ENCODE results near the gene FTO. TPM values are rescaled to one million over a fixed set of nuclear protein-coding genes. Genes with fewer than 3 reads are reported as not detected.

FTO gene
- total and polyA plus RNA-seq, 2 of the 8 experiments (the other 6 are each of a cell fraction or from before 2014, with no cell fraction given): 34.5 to 59.8 TPM

DNA sequence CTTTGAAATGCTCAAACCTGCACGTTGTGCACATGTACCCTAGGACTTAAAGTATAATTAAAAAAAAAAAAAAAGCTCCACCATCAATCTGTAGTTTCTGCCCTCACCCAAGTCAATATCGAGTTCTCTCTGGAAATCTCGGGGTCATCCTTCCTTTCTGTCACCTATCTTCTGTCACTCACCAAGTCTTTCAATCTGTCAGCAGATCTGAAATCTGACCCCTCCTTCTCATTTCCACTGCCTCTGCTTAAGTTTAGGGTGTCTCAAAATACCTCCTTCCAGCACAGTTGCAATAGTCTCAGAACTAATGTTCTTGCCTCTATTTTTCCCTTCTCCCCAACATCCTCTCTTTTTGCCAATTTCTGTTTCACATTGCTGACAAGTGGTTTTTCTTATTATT, 32.3 kb downstream of the FTO start (continued):
- TF ChIP-seq, protein P1, sequence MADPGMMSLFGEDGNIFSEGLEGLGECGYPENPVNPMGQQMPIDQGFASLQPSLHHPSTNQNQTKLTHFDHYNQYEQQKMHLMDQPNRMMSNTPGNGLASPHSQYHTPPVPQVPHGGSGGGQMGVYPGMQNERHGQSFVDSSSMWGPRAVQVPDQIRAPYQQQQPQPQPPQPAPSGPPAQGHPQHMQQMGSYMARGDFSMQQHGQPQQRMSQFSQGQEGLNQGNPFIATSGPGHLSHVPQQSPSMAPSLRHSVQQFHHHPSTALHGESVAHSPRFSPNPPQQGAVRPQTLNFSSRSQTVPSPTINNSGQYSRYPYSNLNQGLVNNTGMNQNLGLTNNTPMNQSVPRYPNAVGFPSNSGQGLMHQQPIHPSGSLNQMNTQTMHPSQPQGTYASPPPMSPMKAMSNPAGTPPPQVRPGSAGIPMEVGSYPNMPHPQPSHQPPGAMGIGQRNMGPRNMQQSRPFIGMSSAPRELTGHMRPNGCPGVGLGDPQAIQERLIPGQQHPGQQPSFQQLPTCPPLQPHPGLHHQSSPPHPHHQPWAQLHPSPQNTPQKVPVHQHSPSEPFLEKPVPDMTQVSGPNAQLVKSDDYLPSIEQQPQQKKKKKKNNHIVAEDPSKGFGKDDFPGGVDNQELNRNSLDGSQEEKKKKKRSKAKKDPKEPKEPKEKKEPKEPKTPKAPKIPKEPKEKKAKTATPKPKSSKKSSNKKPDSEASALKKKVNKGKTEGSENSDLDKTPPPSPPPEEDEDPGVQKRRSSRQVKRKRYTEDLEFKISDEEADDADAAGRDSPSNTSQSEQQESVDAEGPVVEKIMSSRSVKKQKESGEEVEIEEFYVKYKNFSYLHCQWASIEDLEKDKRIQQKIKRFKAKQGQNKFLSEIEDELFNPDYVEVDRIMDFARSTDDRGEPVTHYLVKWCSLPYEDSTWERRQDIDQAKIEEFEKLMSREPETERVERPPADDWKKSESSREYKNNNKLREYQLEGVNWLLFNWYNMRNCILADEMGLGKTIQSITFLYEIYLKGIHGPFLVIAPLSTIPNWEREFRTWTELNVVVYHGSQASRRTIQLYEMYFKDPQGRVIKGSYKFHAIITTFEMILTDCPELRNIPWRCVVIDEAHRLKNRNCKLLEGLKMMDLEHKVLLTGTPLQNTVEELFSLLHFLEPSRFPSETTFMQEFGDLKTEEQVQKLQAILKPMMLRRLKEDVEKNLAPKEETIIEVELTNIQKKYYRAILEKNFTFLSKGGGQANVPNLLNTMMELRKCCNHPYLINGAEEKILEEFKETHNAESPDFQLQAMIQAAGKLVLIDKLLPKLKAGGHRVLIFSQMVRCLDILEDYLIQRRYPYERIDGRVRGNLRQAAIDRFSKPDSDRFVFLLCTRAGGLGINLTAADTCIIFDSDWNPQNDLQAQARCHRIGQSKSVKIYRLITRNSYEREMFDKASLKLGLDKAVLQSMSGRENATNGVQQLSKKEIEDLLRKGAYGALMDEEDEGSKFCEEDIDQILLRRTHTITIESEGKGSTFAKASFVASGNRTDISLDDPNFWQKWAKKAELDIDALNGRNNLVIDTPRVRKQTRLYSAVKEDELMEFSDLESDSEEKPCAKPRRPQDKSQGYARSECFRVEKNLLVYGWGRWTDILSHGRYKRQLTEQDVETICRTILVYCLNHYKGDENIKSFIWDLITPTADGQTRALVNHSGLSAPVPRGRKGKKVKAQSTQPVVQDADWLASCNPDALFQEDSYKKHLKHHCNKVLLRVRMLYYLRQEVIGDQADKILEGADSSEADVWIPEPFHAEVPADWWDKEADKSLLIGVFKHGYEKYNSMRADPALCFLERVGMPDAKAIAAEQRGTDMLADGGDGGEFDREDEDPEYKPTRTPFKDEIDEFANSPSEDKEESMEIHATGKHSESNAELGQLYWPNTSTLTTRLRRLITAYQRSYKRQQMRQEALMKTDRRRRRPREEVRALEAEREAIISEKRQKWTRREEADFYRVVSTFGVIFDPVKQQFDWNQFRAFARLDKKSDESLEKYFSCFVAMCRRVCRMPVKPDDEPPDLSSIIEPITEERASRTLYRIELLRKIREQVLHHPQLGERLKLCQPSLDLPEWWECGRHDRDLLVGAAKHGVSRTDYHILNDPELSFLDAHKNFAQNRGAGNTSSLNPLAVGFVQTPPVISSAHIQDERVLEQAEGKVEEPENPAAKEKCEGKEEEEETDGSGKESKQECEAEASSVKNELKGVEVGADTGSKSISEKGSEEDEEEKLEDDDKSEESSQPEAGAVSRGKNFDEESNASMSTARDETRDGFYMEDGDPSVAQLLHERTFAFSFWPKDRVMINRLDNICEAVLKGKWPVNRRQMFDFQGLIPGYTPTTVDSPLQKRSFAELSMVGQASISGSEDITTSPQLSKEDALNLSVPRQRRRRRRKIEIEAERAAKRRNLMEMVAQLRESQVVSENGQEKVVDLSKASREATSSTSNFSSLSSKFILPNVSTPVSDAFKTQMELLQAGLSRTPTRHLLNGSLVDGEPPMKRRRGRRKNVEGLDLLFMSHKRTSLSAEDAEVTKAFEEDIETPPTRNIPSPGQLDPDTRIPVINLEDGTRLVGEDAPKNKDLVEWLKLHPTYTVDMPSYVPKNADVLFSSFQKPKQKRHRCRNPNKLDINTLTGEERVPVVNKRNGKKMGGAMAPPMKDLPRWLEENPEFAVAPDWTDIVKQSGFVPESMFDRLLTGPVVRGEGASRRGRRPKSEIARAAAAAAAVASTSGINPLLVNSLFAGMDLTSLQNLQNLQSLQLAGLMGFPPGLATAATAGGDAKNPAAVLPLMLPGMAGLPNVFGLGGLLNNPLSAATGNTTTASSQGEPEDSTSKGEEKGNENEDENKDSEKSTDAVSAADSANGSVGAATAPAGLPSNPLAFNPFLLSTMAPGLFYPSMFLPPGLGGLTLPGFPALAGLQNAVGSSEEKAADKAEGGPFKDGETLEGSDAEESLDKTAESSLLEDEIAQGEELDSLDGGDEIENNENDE (IDR thresholded peaks at IDR 0.05; ENCODE audit: insufficient replicate concordance, low read length): no peak

All from H1 (cell line).